Choroid plexus epithelial cell (primary cell): ENCODE results near the gene DOLPP1.

ENCODE experiments used
- DNase-seq: peaks from one replicate; pipeline ENCODE4 v3.0.0-alpha.2; 2010; ENCODE audit warnings: low read depth
- H3K4me3 ChIP-seq: 2 replicates; pipeline ENCODE4 v1.5.1; 2011; ENCODE audit warnings: low read depth, mild to moderate bottlenecking, control low read depth, low read length, moderate library complexity
- TF ChIP-seq, protein P1 (sequence below): conservative IDR thresholded peaks from 2 replicates; pipeline ENCODE4 v1.5.1; 2011; ENCODE audit warnings: low read depth, mild to moderate bottlenecking, control low read depth, inconsistent platforms, low read length, moderate library complexity

The DOLPP1 gene

GRCh38 chr9:129136446-129137035 is 55.6 kb downstream of the DOLPP1 start:
- no peak overlapping the region for H3K4me3 ChIP-seq
- no peak for DNase-seq
- TF ChIP-seq, protein P1, sequence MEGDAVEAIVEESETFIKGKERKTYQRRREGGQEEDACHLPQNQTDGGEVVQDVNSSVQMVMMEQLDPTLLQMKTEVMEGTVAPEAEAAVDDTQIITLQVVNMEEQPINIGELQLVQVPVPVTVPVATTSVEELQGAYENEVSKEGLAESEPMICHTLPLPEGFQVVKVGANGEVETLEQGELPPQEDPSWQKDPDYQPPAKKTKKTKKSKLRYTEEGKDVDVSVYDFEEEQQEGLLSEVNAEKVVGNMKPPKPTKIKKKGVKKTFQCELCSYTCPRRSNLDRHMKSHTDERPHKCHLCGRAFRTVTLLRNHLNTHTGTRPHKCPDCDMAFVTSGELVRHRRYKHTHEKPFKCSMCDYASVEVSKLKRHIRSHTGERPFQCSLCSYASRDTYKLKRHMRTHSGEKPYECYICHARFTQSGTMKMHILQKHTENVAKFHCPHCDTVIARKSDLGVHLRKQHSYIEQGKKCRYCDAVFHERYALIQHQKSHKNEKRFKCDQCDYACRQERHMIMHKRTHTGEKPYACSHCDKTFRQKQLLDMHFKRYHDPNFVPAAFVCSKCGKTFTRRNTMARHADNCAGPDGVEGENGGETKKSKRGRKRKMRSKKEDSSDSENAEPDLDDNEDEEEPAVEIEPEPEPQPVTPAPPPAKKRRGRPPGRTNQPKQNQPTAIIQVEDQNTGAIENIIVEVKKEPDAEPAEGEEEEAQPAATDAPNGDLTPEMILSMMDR: no peak

DNA sequence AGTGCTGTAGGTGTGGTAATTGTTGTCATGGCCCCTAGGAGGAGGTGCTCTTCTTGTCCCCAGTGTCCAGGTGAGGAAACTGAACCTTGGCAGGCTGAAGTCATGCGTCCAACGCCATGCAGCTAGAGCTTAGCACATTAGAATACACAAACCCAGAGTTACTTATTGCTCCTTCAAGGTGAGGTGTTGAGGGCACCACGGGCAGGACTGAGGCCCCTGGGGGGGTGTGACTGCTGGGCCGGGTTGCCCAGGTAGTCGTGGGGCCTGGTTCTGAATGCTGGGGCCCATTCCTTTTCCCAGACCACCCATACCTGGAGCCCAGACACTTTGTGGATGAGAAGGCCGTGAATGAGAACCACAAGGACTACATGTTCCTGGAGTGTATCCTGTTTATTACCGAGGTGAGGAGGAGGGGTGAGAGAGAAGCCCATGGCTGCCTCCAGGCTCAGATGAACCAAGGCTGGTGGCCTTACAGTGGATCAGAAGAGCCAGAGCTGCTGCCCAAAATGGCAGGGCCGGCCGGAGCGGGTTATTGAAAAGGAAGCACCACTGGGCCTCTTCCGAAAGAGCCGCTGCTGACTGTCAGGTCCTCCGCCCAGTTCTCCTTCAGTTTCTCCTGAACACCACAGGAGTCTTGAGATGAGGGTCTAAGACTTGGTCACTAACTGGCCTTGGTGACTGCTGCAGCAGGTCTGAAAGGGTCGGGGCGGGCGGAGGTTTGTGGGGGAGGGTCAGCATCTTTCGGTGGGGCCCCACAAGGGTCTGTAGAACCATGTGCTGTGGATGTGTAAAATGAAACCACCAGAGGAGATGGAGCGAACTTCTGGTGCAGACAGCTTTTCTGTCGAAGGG is 56.6 kb downstream of the DOLPP1 start:
- DNase-seq: no peak
- no peak overlapping the region for H3K4me3 ChIP-seq
- TF ChIP-seq, protein P1: no peak

GRCh38 chr9:129138144-129138462 is 57.2 kb downstream of the DOLPP1 start:
- DNase-seq: no peak
- H3K4me3 ChIP-seq: no peak overlapping the region
- TF ChIP-seq, protein P1: no peak

- TF ChIP-seq, protein P1: no peak
- H3K4me3 ChIP-seq: no peak overlapping the region
- peak; percentile 36 for DNase-seq
Observed at GRCh38 chr9:129138476-129139232, 57.7 kb downstream of the DOLPP1 start.

DNA sequence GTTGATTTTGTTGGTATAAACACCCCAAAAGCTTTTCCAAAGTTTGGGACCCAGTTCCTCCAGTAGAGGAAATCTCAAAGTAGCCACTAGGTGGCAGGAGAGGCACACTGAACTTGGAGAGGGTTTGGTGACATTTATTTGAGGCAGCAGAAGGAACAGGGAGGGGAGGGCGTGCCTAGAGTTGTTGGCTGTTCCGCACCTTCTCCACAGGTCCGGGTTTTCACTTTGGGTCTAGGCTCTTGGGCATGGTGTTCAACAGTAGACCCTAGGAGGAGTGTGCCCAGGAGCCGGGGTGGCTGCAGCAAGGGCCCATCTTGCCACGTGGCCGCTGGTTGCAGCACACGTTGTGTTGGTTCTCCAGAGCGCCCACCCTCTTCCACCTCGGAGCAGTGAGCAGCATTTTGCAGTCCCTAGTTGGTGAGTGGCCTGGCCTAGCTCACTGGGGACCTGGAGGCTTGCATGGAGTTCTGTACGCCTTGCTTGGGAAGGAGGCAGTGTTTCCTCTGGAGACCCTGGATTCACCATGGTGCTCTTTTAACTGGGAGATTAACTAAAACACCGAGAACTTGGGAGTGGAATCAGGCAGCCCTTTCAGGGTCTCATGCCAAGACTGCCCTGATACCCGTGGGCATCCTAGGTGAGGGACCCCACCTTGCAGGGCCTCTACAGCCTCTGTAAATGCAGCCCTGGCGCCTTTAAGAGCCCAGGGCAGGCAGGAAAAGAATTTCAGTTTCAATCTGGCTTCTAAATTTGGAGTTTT is 58.5 kb downstream of the DOLPP1 start:
- peak overlapping the region; percentile 45 for H3K4me3 ChIP-seq
- TF ChIP-seq, protein P1: peak; percentile 83
- peak; percentile 91 for DNase-seq

DNA sequence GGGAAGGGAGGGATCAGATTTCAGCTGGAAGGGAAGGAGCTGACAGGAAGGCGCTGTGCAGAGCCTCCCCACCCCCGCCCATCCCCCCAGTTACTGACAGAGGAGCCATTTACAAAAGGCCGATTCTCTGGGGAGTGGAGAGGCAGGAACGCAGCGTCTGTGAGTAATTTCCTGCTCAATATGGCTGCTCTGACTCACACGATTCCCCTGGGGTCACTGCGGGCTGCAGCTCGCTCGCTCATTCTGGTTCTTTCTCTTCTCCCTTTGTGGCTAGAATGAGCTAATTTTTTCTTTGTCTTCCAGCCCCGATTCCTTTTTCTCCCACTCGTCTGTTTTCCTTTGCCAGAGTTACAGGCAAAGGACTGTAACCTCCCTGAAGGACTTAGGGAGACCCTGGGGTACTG is 59.1 kb downstream of the DOLPP1 start:
- H3K4me3 ChIP-seq: peak overlapping the region; percentile 47
- peak; percentile 100 for DNase-seq
- TF ChIP-seq, protein P1: no peak
